GM18861 (cell line): ENCODE results near the gene ARHGAP26.
"Not testable (repeated sequence)": the region's sequence is repeated elsewhere in the genome, so short reads cannot be mapped to it uniquely, and the experiment has no call there.

Source experiments
- ATAC-seq: cut with Tn5 transposase; IDR thresholded peaks from one replicate; pipeline ENCODE4 v1.9.1; 2021; ENCODE audit not compliant: unreplicated experiment

Gene ARHGAP26

GRCh38 chr5:142952871-142953270, 182.7 kb downstream of the ARHGAP26 start:
- not testable (repeated sequence) for ATAC-seq

- ATAC-seq = no peak
These were observed 184.3 kb downstream of the ARHGAP26 start for GRCh38 chr5:142954455-142954854.

- ATAC-seq = no peak
These were observed 185.5 kb downstream of the ARHGAP26 start for GRCh38 chr5:142955628-142956027.

- no peak for ATAC-seq
These were observed 187.4 kb downstream of the ARHGAP26 start for GRCh38 chr5:142957528-142957927.

GRCh38 chr5:142958944-142959682, 188.9 kb downstream of the ARHGAP26 start:
- no peak for ATAC-seq

- no peak for ATAC-seq
These were observed 189.8 kb downstream of the ARHGAP26 start for GRCh38 chr5:142959683-142960657.

- ATAC-seq = no peak
These were observed 191.4 kb downstream of the ARHGAP26 start for GRCh38 chr5:142961440-142962173.

- no peak for ATAC-seq
These were observed 192.0 kb downstream of the ARHGAP26 start for GRCh38 chr5:142962174-142962533.

- not testable (repeated sequence) for ATAC-seq
These were observed 195.3 kb downstream of the ARHGAP26 start for GRCh38 chr5:142965258-142966120.

- no peak for ATAC-seq
These were observed 195.9 kb downstream of the ARHGAP26 start for GRCh38 chr5:142966121-142966420.

- no peak for ATAC-seq
These were observed 199.0 kb downstream of the ARHGAP26 start for GRCh38 chr5:142969186-142969585.

- ATAC-seq = no peak
These were observed 199.7 kb downstream of the ARHGAP26 start for GRCh38 chr5:142969624-142970439.

GRCh38 chr5:142970440-142971030, 200.4 kb downstream of the ARHGAP26 start:
- no peak for ATAC-seq

- ATAC-seq = no peak
These were observed 201.3 kb downstream of the ARHGAP26 start for GRCh38 chr5:142971303-142972013.

- no peak for ATAC-seq
These were observed 201.9 kb downstream of the ARHGAP26 start for GRCh38 chr5:142972064-142972570.

- no peak for ATAC-seq
These were observed 203.8 kb downstream of the ARHGAP26 start for GRCh38 chr5:142973932-142974331.

- no peak for ATAC-seq
These were observed 204.2 kb downstream of the ARHGAP26 start for GRCh38 chr5:142974409-142974808.

GRCh38 chr5:142976861-142977260, 206.7 kb downstream of the ARHGAP26 start:
- ATAC-seq = no peak
